ENCODE measurements around the gene IGF2BP3.

IGF2BP3 gene

GRCh38 chr7:23266918-23267317 lies 203.4 kb downstream of the IGF2BP3 start:
- H3K27me3 ChIP-seq (ENCODE audit: insufficient read depth, insufficient read length) = no peaks in the 10 kb centered on the region
- H3K4me3 ChIP-seq (ENCODE audit: insufficient read length, low read depth) = no peak overlapping the region
- no peaks in the 10 kb centered on the region for H3K4me1 ChIP-seq (ENCODE audit: insufficient read depth, insufficient read length)
- DNase-seq (ENCODE audit: low read depth, low spot score) = no peak
- H3K9ac ChIP-seq (ENCODE audit: insufficient read length, low read depth) = peak overlapping the region; percentile 34
- TF ChIP-seq SUZ12 (IDR thresholded peaks at IDR 0.05; ENCODE audit: extremely low read depth, insufficient read depth, insufficient read length) (no peak), YY1 (IDR thresholded peaks at IDR 0.05; ENCODE audit: insufficient read depth, insufficient read length) (no peak), ZNF274 (IDR thresholded peaks at IDR 0.05; ENCODE audit: low read depth, low read length) (no peak)
- H3K36me3 ChIP-seq (ENCODE audit: insufficient read depth, insufficient read length, low read length) = no peaks in the 10 kb centered on the region
- H3K9me3 ChIP-seq (ENCODE audit: insufficient read depth, low read length) = no peaks in the 10 kb centered on the region; the same call in 1 of the 2 replicates

- Histone ChIP-seq H3K9me3 (ENCODE audit: insufficient read depth, low read length) (no peaks in the 10 kb centered on the region; the same call in 1 of the 2 replicates), H3K36me3 (ENCODE audit: insufficient read depth, insufficient read length, low read length) (no peaks in the 10 kb centered on the region), H3K9ac (ENCODE audit: insufficient read length, low read depth) (no peak overlapping the region), H3K4me1 (ENCODE audit: insufficient read depth, insufficient read length) (no peaks in the 10 kb centered on the region), H3K4me3 (ENCODE audit: insufficient read length, low read depth) (no peak overlapping the region), H3K27me3 (ENCODE audit: insufficient read depth, insufficient read length) (no peaks in the 10 kb centered on the region)
- DNase-seq (ENCODE audit: low read depth, low spot score) = no peak
- no peak for TF ChIP-seq SUZ12 (IDR thresholded peaks at IDR 0.05; ENCODE audit: extremely low read depth, insufficient read depth, insufficient read length)
- TF ChIP-seq ZNF274 (IDR thresholded peaks at IDR 0.05; ENCODE audit: low read depth, low read length) = no peak
- TF ChIP-seq YY1 (IDR thresholded peaks at IDR 0.05; ENCODE audit: insufficient read depth, insufficient read length) = no peak
Measured at GRCh38 chr7:23264916-23265458, 205.3 kb downstream of the IGF2BP3 start.

GRCh38 chr7:23261843-23262452 lies 208.3 kb downstream of the IGF2BP3 start:
- Histone ChIP-seq H3K4me1 (ENCODE audit: insufficient read depth, insufficient read length) (no peaks in the 10 kb centered on the region), H3K27me3 (ENCODE audit: insufficient read depth, insufficient read length) (no peaks in the 10 kb centered on the region), H3K36me3 (ENCODE audit: insufficient read depth, insufficient read length, low read length) (no peaks in the 10 kb centered on the region), H3K9me3 (ENCODE audit: insufficient read depth, low read length) (no peaks in the 10 kb centered on the region), H3K9ac (ENCODE audit: insufficient read length, low read depth) (no peak overlapping the region), H3K4me3 (ENCODE audit: insufficient read length, low read depth) (no peak overlapping the region)
- peak; percentile 79 for DNase-seq (ENCODE audit: low read depth, low spot score)
- TF ChIP-seq SUZ12 (IDR thresholded peaks at IDR 0.05; ENCODE audit: extremely low read depth, insufficient read depth, insufficient read length) (no peak), ZNF274 (IDR thresholded peaks at IDR 0.05; ENCODE audit: low read depth, low read length) (no peak)

GRCh38 chr7:23260371-23260770 lies 209.9 kb downstream of the IGF2BP3 start:
- no peak for TF ChIP-seq ZNF274 (IDR thresholded peaks at IDR 0.05; ENCODE audit: low read depth, low read length)
- TF ChIP-seq SUZ12 (IDR thresholded peaks at IDR 0.05; ENCODE audit: extremely low read depth, insufficient read depth, insufficient read length) = no peak
- no peak for TF ChIP-seq YY1 (IDR thresholded peaks at IDR 0.05; ENCODE audit: insufficient read depth, insufficient read length)

More at GRCh38 chr7:23260371-23260770, 209.9 kb downstream of the IGF2BP3 start:
- H3K36me3 ChIP-seq (ENCODE audit: insufficient read depth, insufficient read length, low read length) = no peaks in the 10 kb centered on the region
- H3K9me3 ChIP-seq (ENCODE audit: insufficient read depth, low read length) = no peaks in the 10 kb centered on the region
- H3K4me1 ChIP-seq (ENCODE audit: insufficient read depth, insufficient read length) = no peaks in the 10 kb centered on the region
- DNase-seq (ENCODE audit: low read depth, low spot score) = no peak
- H3K4me3 ChIP-seq (ENCODE audit: insufficient read length, low read depth) = no peak overlapping the region
- H3K27me3 ChIP-seq (ENCODE audit: insufficient read depth, insufficient read length) = no peaks in the 10 kb centered on the region
- H3K9ac ChIP-seq (ENCODE audit: insufficient read length, low read depth) = no peak overlapping the region

Measured in NT2/D1 (cell line).